ENCODE results near the gene MUC3A.
"Not testable (repeated sequence)": the region's sequence is repeated elsewhere in the genome, so short reads cannot be mapped to it uniquely, and the experiment has no call there.

MUC3A gene, protein sequence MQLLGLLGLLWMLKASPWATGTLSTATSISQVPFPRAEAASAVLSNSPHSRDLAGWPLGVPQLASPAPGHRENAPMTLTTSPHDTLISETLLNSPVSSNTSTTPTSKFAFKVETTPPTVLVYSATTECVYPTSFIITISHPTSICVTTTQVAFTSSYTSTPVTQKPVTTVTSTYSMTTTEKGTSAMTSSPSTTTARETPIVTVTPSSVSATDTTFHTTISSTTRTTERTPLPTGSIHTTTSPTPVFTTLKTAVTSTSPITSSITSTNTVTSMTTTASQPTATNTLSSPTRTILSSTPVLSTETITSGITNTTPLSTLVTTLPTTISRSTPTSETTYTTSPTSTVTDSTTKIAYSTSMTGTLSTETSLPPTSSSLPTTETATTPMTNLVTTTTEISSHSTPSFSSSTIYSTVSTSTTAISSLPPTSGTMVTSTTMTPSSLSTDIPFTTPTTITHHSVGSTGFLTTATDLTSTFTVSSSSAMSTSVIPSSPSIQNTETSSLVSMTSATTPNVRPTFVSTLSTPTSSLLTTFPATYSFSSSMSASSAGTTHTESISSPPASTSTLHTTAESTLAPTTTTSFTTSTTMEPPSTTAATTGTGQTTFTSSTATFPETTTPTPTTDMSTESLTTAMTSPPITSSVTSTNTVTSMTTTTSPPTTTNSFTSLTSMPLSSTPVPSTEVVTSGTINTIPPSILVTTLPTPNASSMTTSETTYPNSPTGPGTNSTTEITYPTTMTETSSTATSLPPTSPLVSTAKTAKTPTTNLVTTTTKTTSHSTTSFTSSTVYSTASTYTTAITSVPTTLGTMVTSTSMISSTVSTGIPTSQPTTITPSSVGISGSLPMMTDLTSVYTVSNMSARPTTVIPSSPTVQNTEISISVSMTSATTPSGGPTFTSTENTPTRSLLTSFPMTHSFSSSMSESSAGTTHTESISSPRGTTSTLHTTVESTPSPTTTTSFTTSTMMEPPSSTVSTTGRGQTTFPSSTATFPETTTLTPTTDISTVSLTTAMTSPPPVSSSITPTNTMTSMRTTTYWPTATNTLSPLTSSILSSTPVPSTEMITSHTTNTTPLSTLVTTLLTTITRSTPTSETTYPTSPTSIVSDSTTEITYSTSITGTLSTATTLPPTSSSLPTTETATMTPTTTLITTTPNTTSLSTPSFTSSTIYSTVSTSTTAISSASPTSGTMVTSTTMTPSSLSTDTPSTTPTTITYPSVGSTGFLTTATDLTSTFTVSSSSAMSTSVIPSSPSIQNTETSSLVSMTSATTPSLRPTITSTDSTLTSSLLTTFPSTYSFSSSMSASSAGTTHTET (N-terminal part only)

DNA sequence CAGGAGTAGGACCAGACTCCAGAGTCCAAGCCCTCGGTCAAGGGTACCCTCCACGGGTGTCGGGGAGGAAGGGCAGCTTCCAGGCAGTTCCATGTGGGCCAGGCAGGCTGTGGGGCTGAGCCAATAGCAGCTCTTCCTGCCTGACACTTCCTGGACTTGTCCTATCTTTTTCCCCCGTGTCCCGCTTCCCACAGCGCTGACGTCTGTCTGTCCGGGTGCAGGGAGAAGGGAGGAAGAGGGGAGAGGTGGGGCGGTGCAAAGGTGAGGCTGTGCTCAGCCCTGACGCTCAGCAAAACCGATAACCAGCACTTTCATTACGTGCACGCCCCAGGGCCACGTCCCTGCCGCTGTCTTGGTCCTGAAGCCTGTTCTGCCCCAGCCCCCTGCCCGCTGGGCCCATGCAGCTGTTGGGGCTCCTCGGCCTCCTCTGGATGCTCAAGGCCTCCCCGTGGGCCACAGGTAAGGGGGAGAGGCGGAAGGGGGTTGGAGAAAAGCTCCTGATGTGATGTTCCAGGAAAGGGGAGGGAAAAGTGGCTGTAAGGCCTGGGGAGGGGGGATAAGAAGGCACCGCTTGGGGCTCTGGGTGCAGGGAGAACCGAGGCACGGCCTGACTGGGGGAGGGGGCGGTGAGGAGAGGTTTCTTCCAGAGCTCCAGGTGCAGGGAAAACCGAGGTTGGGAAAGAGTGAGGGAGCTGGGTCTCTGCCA is at the start of gene MUC3A:
Gene MUC3A, plus strand, starts transcription at position 308 of the 706 bp plus-strand sequence. Its CDS starts 91 bp downstream, at position 399.
- DNase-seq (ENCODE audit: extremely low read depth in 1 of 2, low read depth in 1 of 2), result no peak

DNA sequence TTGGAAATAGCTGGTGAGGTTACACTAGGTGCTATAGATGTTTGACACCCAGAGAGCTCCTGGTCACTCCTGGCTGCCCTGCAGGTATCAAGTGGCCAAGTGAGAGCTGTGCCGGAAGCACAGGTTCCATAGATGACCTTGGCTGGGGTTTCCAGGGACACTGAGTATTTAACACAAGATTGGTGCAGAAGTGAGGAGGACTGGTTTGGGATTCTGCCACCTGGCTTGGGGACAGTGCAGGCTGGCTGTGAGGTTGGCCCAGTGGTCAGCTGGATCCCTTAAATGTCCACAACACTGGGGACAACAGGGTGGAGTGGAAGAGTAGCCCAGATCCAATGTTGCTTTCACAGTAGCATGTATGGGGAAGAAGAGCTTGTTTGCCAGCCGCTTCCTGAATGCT is 48.4 kb upstream of the MUC3A start:
- no peak for DNase-seq (ENCODE audit: extremely low read depth in 1 of 2, low read depth in 1 of 2)

DNA sequence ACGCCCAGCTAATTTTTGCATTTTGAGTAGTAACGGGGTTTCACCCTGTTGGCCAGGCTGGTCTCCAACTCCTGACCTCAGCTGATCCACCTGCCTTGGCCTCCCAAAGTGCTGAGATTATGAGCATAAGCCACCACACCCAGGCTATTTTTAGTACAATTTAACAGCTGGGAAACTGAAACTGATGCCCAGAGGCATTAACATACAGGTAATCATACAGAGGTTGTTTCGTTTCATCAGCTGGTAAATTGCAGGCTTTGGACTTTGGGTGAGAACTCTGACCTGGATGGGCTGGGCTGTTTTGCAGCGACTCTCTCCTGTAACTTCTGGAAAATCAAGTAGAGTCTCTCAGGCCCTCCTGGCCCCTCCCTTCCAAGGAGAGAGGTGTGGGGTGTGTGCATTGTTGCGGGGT is 47.4 kb upstream of the MUC3A start:
- no peak for DNase-seq (ENCODE audit: extremely low read depth in 1 of 2, low read depth in 1 of 2)

DNA sequence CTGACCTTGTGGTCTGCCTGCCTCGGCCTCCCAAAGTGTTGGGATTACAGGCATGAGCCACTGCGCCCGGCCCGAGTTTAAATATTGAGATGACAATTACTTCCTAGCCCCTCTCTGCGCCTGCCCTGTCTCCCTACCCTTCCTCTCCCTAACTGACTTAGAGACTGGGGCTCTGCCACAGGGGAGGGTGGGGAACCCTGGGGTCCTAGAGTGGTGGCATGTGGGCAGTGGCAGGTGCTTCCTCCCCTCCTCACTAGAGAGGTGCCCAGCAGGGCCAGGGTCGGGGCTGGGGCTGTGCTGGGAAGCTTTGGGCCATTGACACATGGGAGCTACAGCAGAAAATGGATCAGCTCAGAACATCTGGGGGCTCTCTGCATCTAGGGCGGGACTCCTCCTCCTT is 46.7 kb upstream of the MUC3A start:
- no peak for DNase-seq (ENCODE audit: extremely low read depth in 1 of 2, low read depth in 1 of 2)

DNA sequence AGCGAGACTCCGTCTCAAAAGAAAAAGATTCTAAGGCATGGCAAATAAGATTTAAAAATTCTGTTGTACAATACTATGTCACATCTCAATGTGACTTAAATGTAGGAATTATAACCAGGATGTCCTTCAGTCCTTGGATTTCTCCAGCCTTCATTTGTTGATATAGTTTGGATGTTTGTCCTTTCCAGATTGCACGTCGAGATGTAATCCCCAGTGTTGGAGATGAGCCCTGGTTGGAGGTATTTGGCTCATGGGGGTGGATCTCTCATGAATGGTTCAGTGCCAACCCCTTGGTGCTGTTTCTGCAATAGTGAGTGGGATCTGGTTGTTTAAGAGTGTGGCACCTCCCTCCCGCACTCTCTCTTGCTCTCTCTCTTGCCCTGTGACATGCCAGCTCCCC is 40.8 kb upstream of the MUC3A start:
- no peak for DNase-seq (ENCODE audit: extremely low read depth in 1 of 2, low read depth in 1 of 2)

DNA sequence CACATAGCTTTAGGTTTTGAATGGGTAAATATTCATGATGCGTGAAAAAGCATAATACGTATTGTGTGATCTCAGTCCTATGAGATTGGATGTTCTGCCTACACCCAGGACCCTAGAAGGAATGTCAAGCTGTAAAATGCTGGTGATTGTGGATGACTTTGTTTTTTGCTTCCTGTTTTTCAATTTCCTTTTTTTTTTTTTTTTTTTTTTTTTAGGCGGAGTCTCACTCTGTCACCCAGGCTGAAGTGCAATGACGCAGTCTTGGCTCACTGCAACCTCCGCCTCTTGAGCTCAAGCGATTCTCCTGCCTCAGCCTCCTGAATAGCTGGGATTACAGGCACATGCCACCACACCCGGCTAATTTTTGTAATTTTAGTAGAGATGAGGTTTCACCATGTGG is 38.9 kb upstream of the MUC3A start:
- DNase-seq (ENCODE audit: extremely low read depth in 1 of 2, low read depth in 1 of 2), result not testable (repeated sequence)

DNA sequence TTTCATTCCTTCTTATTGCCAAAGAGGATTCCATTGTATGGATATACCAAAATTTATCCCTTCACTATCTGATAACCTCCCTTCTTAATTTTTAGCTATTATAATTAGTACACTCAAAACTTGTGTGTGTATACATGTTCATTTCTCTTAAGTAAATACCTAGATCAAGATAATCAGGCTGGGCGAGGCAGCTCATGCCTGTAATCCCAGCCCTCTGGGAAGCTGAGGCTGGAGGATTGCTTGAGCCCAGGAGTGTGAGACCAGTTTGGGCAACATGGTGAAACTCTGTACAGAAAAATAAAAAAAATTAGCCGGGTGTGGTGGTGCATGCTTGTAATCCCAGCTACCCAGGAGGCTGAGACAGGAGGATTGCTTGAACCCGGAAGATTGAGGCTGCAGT is 37.9 kb upstream of the MUC3A start:
- no peak for DNase-seq (ENCODE audit: extremely low read depth in 1 of 2, low read depth in 1 of 2)

DNA sequence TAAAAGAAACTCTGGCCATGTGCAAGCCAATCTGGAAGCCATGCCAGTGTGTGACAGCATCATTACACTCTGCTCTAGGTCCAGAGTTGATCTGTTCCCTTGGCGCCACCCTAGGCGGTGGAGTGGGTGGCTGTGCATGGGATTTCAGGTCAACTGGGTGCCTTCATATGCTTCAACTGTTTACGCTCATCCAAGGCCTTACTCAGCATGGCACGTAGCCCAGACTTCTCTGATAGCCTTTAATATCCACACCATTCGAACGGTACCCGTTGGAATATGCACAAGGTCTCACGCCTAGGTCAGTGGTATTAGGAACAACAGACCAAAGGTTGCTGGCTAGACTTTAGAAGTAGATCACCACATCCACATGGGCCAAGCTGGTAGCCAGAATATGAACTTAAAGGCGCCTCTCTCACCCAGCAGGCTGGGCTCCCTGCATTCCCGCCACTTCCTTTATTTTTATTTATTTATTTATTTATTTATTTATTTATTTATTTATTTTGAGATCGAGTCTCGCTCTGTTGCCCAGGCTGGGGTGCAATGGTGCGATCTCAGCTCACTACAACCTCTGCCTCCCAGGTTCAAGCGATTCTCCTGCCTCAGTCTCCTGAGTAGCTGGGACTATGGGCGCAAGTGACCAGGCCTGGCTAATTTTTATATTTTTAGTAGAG is 35.0 kb upstream of the MUC3A start:
- no peak for DNase-seq (ENCODE audit: extremely low read depth in 1 of 2, low read depth in 1 of 2)

DNA sequence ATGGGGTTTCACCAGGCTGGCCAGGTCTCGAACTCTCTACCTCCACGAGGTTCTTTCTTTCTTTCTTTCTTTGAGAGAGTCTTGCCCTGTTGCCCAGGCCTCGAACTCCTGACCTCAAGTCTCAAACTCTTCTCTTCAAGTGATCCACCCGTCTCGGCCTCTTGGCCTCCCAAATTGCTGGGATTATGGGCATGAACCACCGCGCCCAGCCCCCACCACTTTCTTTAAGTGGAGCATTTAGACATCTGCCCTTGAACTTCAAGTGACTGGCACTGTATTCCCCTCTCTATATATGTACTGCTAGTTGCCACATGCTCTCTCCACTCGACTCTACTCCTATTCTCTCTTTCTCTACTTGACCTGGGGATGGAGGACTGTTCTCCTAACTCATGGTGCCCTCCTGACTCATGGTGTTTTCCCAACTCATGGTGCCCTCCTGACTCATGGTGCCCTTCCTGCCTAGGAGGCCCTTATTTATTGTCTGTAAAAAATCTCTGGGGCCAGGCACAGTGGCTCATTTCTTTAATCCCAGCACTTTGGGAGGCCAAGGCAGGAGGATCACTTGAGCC is 34.4 kb upstream of the MUC3A start:
- no peak for DNase-seq (ENCODE audit: extremely low read depth in 1 of 2, low read depth in 1 of 2)

DNA sequence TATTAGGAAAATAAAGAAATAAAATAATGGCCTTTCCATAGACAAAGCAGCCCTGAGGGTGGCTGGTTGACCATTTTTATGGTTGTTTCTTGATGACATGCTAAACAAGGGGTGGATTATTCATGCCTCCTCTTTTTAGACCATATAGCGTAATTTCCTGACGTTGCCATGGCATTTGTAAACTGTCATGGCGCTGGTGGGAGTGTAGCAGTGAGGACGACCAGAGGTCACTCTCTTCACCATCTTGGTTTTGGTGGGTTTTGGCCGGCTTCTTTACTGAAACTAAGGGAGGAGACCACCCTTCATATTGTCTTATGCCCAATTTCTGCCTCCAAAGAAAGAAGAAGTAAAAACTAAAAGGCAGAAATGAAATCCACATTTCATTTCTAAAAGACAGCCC is 30.0 kb upstream of the MUC3A start:
- DNase-seq (ENCODE audit: extremely low read depth in 1 of 2, low read depth in 1 of 2), result not testable (repeated sequence)

DNA sequence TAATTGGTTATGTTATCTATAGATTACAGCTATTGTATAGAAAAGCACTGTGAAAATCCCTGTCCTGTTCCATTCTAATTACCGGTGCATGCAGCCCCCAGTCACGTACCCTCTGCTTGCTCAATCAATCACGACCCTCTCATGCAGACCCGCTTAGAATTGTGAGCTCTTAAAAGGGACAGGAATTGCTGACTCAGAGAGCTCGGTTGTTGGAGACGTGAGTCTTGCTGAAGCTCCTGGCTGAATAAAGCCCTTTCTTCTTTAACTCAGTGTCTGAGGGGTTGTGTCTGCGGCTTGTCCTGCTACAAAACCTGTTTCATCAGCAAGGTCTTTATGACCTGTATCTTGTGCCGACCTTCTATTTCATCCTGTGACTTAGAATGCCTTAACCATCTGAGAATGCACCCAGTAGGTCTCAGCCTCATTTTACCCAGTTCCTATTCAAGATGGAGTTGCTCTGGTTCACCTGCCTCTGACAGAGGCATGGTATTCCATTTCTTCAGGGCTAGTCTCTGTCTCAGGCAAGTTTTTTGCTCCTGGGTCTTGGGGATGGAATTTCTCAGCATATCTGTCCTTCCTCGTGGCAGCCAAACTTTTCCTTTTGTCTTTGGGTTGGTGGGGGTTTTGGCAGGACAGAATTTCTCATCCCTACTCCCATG is 29.4 kb upstream of the MUC3A start:
- DNase-seq (ENCODE audit: extremely low read depth in 1 of 2, low read depth in 1 of 2), result not testable (repeated sequence)

DNA sequence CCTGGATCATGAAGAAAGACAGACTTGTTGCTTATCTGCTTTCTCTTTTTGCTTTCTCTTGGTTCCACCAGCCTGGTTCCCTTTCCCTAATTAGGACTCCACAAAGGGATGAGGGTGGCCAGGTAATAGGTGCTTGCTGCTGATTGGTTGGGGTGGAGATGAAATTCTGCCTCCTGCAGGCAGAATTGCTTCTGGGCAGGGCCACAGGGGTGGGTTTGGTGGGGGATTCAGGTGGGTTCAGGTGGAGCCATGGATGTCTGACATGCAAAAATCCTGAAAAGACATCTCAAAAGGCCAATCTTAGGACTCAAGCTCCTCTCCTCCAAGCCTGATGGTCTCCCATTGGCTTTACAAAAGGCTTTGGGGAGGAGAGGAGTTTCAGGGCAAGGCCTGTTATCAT is 28.3 kb upstream of the MUC3A start:
- DNase-seq (ENCODE audit: extremely low read depth in 1 of 2, low read depth in 1 of 2), result no peak

DNA sequence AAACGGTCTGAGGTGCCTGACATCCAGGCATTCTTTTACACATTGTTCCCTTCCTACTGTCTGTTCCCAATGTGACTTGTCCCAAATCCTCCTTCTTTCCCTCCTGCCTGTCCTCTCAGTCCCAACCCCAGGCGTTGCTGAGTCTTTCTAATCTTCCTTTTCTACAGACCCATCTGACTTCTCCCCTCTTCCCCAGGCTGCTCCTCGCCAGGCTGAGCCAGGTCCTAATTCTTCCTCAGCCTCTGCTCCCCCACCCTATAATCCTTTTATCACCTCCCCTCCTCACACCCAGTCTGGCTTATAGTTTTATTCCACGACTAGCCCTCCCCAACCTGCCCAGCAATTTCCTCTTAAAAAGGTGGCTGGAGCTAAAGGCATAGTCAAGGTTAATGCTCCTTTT is 25.7 kb upstream of the MUC3A start:
- not testable (repeated sequence) for DNase-seq (ENCODE audit: extremely low read depth in 1 of 2, low read depth in 1 of 2)

DNA sequence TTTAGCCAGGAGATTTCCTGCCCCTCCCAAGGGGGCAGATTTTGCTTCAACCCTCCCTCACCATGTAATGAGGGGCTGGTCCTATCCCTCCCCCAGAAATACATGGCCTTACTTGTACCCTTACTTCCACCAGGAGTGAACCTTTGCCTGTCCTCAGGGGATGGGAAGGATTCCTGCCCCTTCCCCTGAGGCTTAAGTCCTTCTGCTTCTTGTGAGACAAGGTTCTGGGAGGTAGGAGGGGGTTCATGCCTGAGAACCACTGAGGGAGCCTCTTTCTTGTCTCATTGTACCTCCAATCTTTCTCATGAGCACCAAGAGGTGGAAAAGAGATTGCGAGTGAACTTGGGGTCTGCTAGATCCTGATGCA is 19.5 kb upstream of the MUC3A start:
- no peak for DNase-seq (ENCODE audit: extremely low read depth in 1 of 2, low read depth in 1 of 2)

DNA sequence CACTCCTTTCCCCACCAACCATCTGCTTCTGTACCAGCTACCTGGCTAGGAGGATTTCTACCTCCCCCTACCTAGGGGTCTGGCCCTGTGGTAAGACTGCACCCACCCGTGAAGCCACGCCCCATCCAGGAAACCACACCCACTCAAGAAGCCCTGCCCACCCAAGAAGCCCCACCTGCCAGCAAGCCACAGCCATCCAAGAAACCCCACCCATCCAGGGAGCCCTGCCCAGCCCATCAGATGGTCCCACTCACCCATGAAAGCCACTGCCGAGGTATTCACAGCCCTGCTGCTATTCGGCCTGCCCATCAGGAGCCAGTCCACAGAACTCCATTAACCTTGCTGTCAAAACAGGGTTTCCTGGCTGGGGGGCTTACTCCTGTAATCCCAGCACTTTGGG is 15.6 kb upstream of the MUC3A start:
- no peak for DNase-seq (ENCODE audit: extremely low read depth in 1 of 2, low read depth in 1 of 2)

DNA sequence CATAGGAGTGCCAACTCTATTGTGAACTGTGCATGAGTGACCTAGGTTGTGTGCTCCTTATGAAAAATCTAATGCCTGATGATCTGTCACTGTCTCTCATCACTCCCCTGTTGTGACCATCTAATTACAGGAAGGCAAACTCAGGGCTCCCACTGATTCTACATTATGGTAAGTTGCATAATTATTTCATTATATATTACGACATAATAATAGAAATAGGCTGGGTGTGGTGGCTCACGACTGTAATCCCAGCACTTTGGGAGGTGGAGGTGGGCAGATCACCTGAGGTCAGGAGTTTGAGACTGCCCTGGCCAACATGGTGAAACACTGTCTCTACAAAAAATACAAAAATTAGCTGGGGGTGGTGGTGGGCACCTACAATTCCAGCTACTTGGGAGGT is 14.0 kb upstream of the MUC3A start:
- not testable (repeated sequence) for DNase-seq (ENCODE audit: extremely low read depth in 1 of 2, low read depth in 1 of 2)

DNA sequence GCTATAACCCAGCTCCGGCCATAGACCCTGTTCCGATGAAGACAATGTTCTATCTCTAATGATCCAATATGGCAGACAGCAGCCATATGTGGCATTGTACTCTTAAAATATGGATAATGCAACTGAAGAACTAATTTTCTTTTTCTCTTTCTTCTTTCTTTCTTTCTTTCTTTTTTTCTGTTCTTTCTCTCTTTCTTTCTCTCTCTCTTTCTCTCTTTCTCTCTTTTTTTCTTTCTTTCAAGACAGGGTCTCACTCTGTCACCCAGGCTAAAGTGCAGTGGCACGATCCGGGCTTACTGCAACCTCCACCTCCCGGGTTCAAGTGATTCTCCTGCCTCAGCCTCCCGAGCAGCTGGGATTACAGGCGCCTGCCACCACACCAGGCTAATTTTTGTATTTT is 13.2 kb upstream of the MUC3A start:
- not testable (repeated sequence) for DNase-seq (ENCODE audit: extremely low read depth in 1 of 2, low read depth in 1 of 2)

DNA sequence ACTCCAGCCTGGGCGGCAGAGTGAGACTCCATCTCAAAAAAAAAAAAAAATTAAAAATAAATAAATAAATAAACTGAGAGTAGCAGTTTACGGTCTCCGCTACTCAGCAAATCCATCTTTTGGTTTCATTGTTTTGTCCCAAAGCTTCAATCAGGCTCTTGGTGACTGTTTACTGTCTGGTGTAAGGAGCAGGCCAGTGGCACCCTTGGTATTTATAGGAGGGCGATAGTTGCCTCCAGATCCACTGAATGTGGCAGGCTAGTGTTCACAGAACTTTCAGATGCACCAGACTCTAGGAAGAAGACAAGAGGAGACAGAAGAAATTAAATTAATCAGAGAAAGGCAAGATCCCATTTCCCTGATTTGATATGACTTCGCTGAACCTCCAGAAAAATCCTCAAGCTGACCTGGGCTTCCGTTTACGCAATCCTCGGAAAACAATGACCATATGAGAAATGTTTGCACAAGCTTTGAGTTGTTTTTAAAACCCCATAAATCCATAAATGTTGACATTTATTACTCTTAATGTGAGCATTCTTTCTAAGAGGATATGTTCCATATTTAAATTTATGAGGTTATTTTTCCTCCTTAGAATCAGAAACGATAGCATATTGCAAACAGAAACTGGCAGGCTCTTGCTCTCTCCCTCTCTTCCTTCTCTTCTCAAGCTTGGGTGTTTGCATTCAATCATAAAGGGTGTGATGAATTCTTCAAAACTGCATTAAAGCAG is 7.1 kb upstream of the MUC3A start:
- no peak for DNase-seq (ENCODE audit: extremely low read depth in 1 of 2, low read depth in 1 of 2)
